GM12878 (cell line): Measurements from ENCODE around the gene UQCRFS1. TPM values are rescaled to one million over a fixed set of nuclear protein-coding genes. Genes with fewer than 3 reads are reported as not detected.

ENCODE experiments used
- ATAC-seq: fragments of 200-7000 bp; cut with Tn5 transposase; 3 replicates; pipeline ENCODE4 v1.9.1; 2020; ENCODE audit warnings: mild to moderate bottlenecking, moderate library complexity
- BruUV-seq: library from RNA; stranded (reverse); fragments of 400-500 nt; replicated peaks from 2 replicates; lab custom pipeline; 2021; lab: Mats Ljungman, UMichigan
- CTCF ChIA-PET: fragments of 300-600 bp; sonication (Branson Sonifier 250); formaldehyde crosslinking; extraction: SDS; loops from one replicate; lab custom pipeline; 2021; ENCODE audit warnings: inconsistent platforms; lab: Yijun Ruan, JAX
- POLR2A ChIA-PET: fragments of 350-600 bp; formaldehyde crosslinking; extraction: SDS; loops from one replicate; lab custom pipeline; 2021; ENCODE audit warnings: inconsistent platforms; lab: Charles Lee
- RAD21 ChIA-PET: fragments of 300-600 bp; sonication (Branson Sonifier 250); formaldehyde crosslinking; loops from one replicate; lab custom pipeline; 2023; ENCODE audit warnings: antibody characterized with exemption; ENCODE audit not compliant: unreplicated experiment; lab: Charles Lee
- SMC1A ChIA-PET: fragments of 300-600 bp; sonication (Branson Sonifier 250); formaldehyde crosslinking; loops from one replicate; lab custom pipeline; 2023; ENCODE audit not compliant: unreplicated experiment, uncharacterized antibody; lab: Charles Lee
- DNase-seq: peaks from one replicate; pipeline ENCODE4 v3.0.0-alpha.2; 2011; ENCODE audit warnings: low read depth, low spot score
- FAIRE-seq: peaks from 3 replicates; lab custom pipeline; 2011; peaks lifted over from hg19 to GRCh38; lab: Jason Lieb, UNC
- H2AFZ ChIP-seq: 2 replicates; pipeline ENCODE4 v1.6.0; 2011; ENCODE audit warnings: low read depth, low read length, control low read depth; ENCODE audit not compliant: control insufficient read depth
- H3K27ac ChIP-seq: 2 replicates; pipeline ENCODE4 v1.5.1; 2011; ENCODE audit warnings: control low read depth; ENCODE audit not compliant: control insufficient read depth, insufficient read depth
- H3K27me3 ChIP-seq, 2 experiments: replicated peaks in 1 of 2; 2 replicates each; pipeline versions ENCODE4 v1.6.0 to v1.6.1; 2011; ENCODE audit warnings: low read length in 1 of 2; ENCODE audit not compliant: control insufficient read depth in 2 of 2, insufficient read depth in 2 of 2
- H3K36me3 ChIP-seq, 2 experiments: 2 replicates each; pipeline ENCODE4 v1.5.1; 2011; ENCODE audit warnings: low read length in 1 of 2; ENCODE audit not compliant: control insufficient read depth in 2 of 2, insufficient read depth in 2 of 2
- H3K4me1 ChIP-seq: 2 replicates; pipeline ENCODE4 v1.6.1; 2011; ENCODE audit warnings: mild to moderate bottlenecking, low read length, moderate library complexity, mixed read lengths; ENCODE audit not compliant: control insufficient read depth, insufficient read depth
- H3K4me2 ChIP-seq: 2 replicates; pipeline ENCODE4 v1.6.0; 2011; ENCODE audit warnings: control low read depth; ENCODE audit not compliant: control insufficient read depth, insufficient read depth
- H3K4me3 ChIP-seq: fragments of 200-600 bp; sonication (generic); 2 replicates; pipeline ENCODE4 v1.5.1; 2016
- H3K79me2 ChIP-seq: 2 replicates; pipeline ENCODE4 v1.6.0; 2011; ENCODE audit warnings: low read length; ENCODE audit not compliant: control insufficient read depth, insufficient read depth
- H3K9ac ChIP-seq: 2 replicates; pipeline ENCODE4 v1.8.0; 2011; ENCODE audit warnings: low read length, control low read depth, mixed read lengths; ENCODE audit not compliant: control insufficient read depth, insufficient read depth
- H3K9me3 ChIP-seq: replicated peaks from 3 replicates; pipeline ENCODE4 v1.5.1; 2011; ENCODE audit warnings: mild to moderate bottlenecking, low read length; ENCODE audit not compliant: control insufficient read depth, insufficient read depth
- H4K20me1 ChIP-seq: 2 replicates; pipeline ENCODE4 v1.6.0; 2011; ENCODE audit not compliant: control insufficient read depth, insufficient read depth
- BACH1 ChIP-seq: fragments of 450-650 bp; IDR thresholded peaks from 2 replicates; pipeline ENCODE4 v1.6.1; 2017; ENCODE audit warnings: mild to moderate bottlenecking, borderline replicate concordance
- CBX3 ChIP-seq: fragments of 200-600 bp; sonication (generic); IDR thresholded peaks from 2 replicates; pipeline ENCODE4 v1.6.1; 2016; ENCODE audit warnings: low read depth, borderline replicate concordance
- HCFC1 ChIP-seq: fragments of 150-350 bp; IDR thresholded peaks from 2 replicates; pipeline ENCODE4 v1.6.1; 2014; ENCODE audit warnings: low read length
- JUND ChIP-seq: IDR thresholded peaks from 2 replicates; pipeline ENCODE4 v1.6.1; 2012; ENCODE audit warnings: low read depth, mild to moderate bottlenecking, low read length, improper control_type of control experiment, moderate library complexity
- KLF5 ChIP-seq: fragments of 450-650 bp; IDR thresholded peaks from 2 replicates; pipeline ENCODE4 v1.6.1; 2014; ENCODE audit warnings: mild to moderate bottlenecking; ENCODE audit not compliant: partially characterized antibody
- MTA2 ChIP-seq: fragments of 450-650 bp; IDR thresholded peaks from 2 replicates; pipeline ENCODE4 v1.6.1; 2016; ENCODE audit warnings: low read depth, mild to moderate bottlenecking, moderate library complexity
- MYB ChIP-seq: fragments of 150-350 bp; IDR thresholded peaks from 2 replicates; pipeline ENCODE4 v1.6.1; 2014; ENCODE audit warnings: mild to moderate bottlenecking, low read depth, low read length, borderline replicate concordance
- RAD21 ChIP-seq: IDR thresholded peaks from 2 replicates; pipeline ENCODE4 v1.6.1; 2011; ENCODE audit warnings: mild to moderate bottlenecking, low read depth, low read length, moderate library complexity; ENCODE audit not compliant: insufficient read depth
- TCF7 ChIP-seq: IDR thresholded peaks from 2 replicates; pipeline ENCODE4 v1.6.1; 2014; ENCODE audit warnings: antibody characterized with exemption, borderline replicate concordance
- ZNF24 ChIP-seq: fragments of 450-650 bp; IDR thresholded peaks from 2 replicates; pipeline ENCODE4 v1.6.1; 2017; ENCODE audit warnings: antibody characterized with exemption, mild to moderate bottlenecking
- WGBS: methylation state at CpG from one replicate; pipeline ENCODE4 v1.1.6; 2016; ENCODE audit warnings: low lambda C conversion rate; ENCODE audit not compliant: insufficient replicate concordance, insufficient coverage; ENCODE audit errors: missing lambda C conversion rate; 5-methylcytosine and 5-hydroxymethylcytosine counted together
- in situ Hi-C: fragments of 300-500 bp; cut with MboI; formaldehyde crosslinking; loops from 9 replicates; pipeline ENCODE4 v1.14.3; 2018; ENCODE audit warnings: mixed read lengths
- intact Hi-C: fragments of 100-400 bp; cut with micrococcal nuclease; formaldehyde crosslinking; loops from one replicate; pipeline ENCODE4 v1.14.2; 2022; ENCODE audit not compliant: unreplicated experiment
- polyA plus RNA-seq, 11 experiments: library from polyadenylated mRNA; depleted of rRNA in 4 of 11; unstranded in 6 of 11; stranded (reverse) in 5 of 11; fragments of >200 nt; fragmentation: Nextera tagmentation in 4 of 11; fragmentation: Illumina TruSeq in 1 of 11; extraction: Ambion mirVana in 4 of 11; extraction: Trizol in 1 of 11; gene quantifications; 1 replicate in 1 of 11; 2 replicates in 10 of 11; pipeline versions ENCODE4 v1.2.1 to v1.2.3, GENCODE V29; 2011 to 2016; ENCODE audit warnings: inconsistent platforms in 2 of 11, missing spikeins in 2 of 11, low read depth in 1 of 11
- total RNA-seq, 4 experiments: library from RNA; depleted of rRNA in 3 of 4; stranded (reverse); fragments of >200 nt in 3 of 4; fragmentation: Illumina TruSeq in 1 of 4; extraction: Trizol in 1 of 4; gene quantifications; 2 replicates each; pipeline versions ENCODE4 v1.2.1 to v1.2.3, GENCODE V29; 2013 to 2021
- TF ChIP-seq, protein P1 (sequence below): IDR thresholded peaks from 2 replicates; pipeline ENCODE4 v1.6.1; 2011; ENCODE audit warnings: low read depth, low read length, improper control_type of control experiment, borderline replicate concordance
- TF ChIP-seq, protein P2 (sequence below): fragments of 450-650 bp; IDR thresholded peaks from 2 replicates; pipeline ENCODE4 v1.6.1; 2017; ENCODE audit warnings: mild to moderate bottlenecking, moderate library complexity
- TF ChIP-seq, protein P3 (sequence below): IDR thresholded peaks from 2 replicates; pipeline ENCODE4 v1.6.1; 2012; ENCODE audit warnings: low read depth, low read length, improper control_type of control experiment
- TF ChIP-seq, protein P4 (sequence below): fragments of 450-650 bp; IDR thresholded peaks from 2 replicates; pipeline ENCODE4 v1.6.1; 2017; ENCODE audit warnings: low read depth, mild to moderate bottlenecking, moderate library complexity

The UQCRFS1 gene
- total and polyA plus RNA-seq, 10 of the 15 experiments (the other 5 are each of a cell fraction or from before 2014, with no cell fraction given) = 9.3 to 125 (median 67.9) TPM

DNA sequence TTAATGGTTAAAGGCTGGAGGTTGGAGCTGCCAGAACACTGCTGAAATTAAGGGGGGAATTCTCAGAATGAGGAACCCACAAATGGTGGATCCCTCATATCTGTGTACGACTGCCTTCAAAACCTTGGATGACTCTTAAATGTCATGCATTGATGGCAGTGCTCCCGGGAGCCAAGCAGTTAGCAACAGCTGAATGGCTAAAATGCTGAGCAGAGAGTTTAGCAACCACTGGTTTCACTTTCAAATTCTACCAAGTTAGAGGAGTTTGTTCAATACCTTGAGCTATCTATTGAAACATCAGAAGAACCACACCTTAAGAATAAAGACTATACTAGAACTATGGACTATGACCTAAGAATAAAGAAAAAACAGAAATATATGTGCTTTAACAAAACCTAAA, 41.4 kb downstream of the UQCRFS1 start:
- FAIRE-seq (no peak), DNase-seq (no peak), ATAC-seq (no peak)
- POLR2A ChIA-PET = no interaction called here
- no peaks in the 10 kb centered on the region for H3K36me3 ChIP-seq
- no peak overlapping the region for H2AFZ ChIP-seq
- in situ Hi-C loops = no loop called here
- TF ChIP-seq JUND = no peak
- no peak for TF ChIP-seq MTA2
- TF ChIP-seq, protein P1, sequence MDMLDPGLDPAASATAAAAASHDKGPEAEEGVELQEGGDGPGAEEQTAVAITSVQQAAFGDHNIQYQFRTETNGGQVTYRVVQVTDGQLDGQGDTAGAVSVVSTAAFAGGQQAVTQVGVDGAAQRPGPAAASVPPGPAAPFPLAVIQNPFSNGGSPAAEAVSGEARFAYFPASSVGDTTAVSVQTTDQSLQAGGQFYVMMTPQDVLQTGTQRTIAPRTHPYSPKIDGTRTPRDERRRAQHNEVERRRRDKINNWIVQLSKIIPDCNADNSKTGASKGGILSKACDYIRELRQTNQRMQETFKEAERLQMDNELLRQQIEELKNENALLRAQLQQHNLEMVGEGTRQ = no peak
- TF ChIP-seq KLF5 = no peak
- TF ChIP-seq ZNF24 = no peak
- no peak for TF ChIP-seq MYB
- TF ChIP-seq, protein P2, sequence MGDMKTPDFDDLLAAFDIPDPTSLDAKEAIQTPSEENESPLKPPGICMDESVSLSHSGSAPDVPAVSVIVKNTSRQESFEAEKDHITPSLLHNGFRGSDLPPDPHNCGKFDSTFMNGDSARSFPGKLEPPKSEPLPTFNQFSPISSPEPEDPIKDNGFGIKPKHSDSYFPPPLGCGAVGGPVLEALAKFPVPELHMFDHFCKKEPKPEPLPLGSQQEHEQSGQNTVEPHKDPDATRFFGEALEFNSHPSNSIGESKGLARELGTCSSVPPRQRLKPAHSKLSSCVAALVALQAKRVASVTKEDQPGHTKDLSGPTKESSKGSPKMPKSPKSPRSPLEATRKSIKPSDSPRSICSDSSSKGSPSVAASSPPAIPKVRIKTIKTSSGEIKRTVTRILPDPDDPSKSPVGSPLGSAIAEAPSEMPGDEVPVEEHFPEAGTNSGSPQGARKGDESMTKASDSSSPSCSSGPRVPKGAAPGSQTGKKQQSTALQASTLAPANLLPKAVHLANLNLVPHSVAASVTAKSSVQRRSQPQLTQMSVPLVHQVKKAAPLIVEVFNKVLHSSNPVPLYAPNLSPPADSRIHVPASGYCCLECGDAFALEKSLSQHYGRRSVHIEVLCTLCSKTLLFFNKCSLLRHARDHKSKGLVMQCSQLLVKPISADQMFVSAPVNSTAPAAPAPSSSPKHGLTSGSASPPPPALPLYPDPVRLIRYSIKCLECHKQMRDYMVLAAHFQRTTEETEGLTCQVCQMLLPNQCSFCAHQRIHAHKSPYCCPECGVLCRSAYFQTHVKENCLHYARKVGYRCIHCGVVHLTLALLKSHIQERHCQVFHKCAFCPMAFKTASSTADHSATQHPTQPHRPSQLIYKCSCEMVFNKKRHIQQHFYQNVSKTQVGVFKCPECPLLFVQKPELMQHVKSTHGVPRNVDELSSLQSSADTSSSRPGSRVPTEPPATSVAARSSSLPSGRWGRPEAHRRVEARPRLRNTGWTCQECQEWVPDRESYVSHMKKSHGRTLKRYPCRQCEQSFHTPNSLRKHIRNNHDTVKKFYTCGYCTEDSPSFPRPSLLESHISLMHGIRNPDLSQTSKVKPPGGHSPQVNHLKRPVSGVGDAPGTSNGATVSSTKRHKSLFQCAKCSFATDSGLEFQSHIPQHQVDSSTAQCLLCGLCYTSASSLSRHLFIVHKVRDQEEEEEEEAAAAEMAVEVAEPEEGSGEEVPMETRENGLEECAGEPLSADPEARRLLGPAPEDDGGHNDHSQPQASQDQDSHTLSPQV = no peak
- no peak for TF ChIP-seq HCFC1
- TF ChIP-seq, protein P3, sequence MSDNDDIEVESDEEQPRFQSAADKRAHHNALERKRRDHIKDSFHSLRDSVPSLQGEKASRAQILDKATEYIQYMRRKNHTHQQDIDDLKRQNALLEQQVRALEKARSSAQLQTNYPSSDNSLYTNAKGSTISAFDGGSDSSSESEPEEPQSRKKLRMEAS = no peak
- TF ChIP-seq CBX3 = no peak
- no peak for TF ChIP-seq TCF7
- TF ChIP-seq RAD21 = no peak
- TF ChIP-seq BACH1 = no peak
- TF ChIP-seq, protein P4, sequence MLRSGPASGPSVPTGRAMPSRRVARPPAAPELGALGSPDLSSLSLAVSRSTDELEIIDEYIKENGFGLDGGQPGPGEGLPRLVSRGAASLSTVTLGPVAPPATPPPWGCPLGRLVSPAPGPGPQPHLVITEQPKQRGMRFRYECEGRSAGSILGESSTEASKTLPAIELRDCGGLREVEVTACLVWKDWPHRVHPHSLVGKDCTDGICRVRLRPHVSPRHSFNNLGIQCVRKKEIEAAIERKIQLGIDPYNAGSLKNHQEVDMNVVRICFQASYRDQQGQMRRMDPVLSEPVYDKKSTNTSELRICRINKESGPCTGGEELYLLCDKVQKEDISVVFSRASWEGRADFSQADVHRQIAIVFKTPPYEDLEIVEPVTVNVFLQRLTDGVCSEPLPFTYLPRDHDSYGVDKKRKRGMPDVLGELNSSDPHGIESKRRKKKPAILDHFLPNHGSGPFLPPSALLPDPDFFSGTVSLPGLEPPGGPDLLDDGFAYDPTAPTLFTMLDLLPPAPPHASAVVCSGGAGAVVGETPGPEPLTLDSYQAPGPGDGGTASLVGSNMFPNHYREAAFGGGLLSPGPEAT = no peak
- SMC1A ChIA-PET = no interaction called here
- 60% methylated on average over 2 of the region's 2 CpGs for WGBS
- H3K27ac ChIP-seq = no peak overlapping the region
- H3K79me2 ChIP-seq = no peaks in the 10 kb centered on the region
- CTCF ChIA-PET = interaction anchor here (0.9 kb wide), 1 partner anchor 87 kb away, joined by 3 read pairs; no protein-coding TSS in a partner anchor
- no peak overlapping the region for H3K4me2 ChIP-seq
- RAD21 ChIA-PET = no interaction called here
- intact Hi-C loops = no loop called here
- no peaks in the 10 kb centered on the region for H3K27me3 ChIP-seq
- no TSS peak for BruUV-seq
- H4K20me1 ChIP-seq = no peaks in the 10 kb centered on the region
- H3K4me3 ChIP-seq = no peak overlapping the region
- no peaks in the 10 kb centered on the region; the same call in 2 of the 3 replicates for H3K9me3 ChIP-seq
- no peak overlapping the region for H3K9ac ChIP-seq
- no peaks in the 10 kb centered on the region for H3K4me1 ChIP-seq
